H9 (cell line): ENCODE data around the gene TSPAN9. TPM values are rescaled to one million over a fixed set of nuclear protein-coding genes. Genes with fewer than 3 reads are reported as not detected.
A peak's percentile ranks its signal among the peaks of the same experiment; 100 is the strongest.

ENCODE experiments used
- DNase-seq: peaks from one replicate; pipeline ENCODE4 v3.0.0-alpha.2; 2017
- H2AFZ ChIP-seq: one replicate; pipeline ENCODE4 v1.6.1; 2013; ENCODE audit warnings: mild to moderate bottlenecking, low read length, control low read depth, moderate library complexity
- H2AK5ac ChIP-seq: 2 replicates; pipeline ENCODE4 v1.6.1; 2013; ENCODE audit warnings: low read length, control low read depth, mixed read lengths; ENCODE audit not compliant: insufficient read length
- H2BK120ac ChIP-seq: one replicate; pipeline ENCODE4 v1.6.1; 2013; ENCODE audit warnings: low read depth, mild to moderate bottlenecking, low read length, control low read depth, inconsistent platforms; ENCODE audit not compliant: poor library complexity, severe bottlenecking
- H2BK12ac ChIP-seq: 2 replicates; pipeline ENCODE4 v1.6.1; 2013; ENCODE audit warnings: low read length, control low read depth, mixed read lengths, low read depth; ENCODE audit not compliant: insufficient read length
- H2BK15ac ChIP-seq: 2 replicates; pipeline ENCODE4 v1.6.1; 2013; ENCODE audit warnings: low read depth, low read length, control low read depth
- H2BK20ac ChIP-seq: one replicate; pipeline ENCODE4 v1.6.1; 2013; ENCODE audit warnings: low read depth, mild to moderate bottlenecking, low read length, control low read depth, inconsistent platforms; ENCODE audit not compliant: poor library complexity, severe bottlenecking
- H2BK5ac ChIP-seq: 2 replicates; pipeline ENCODE4 v1.6.1; 2013; ENCODE audit warnings: low read length, control low read depth, mixed read lengths; ENCODE audit not compliant: insufficient read length
- H3K14ac ChIP-seq: 2 replicates; pipeline ENCODE4 v1.6.1; 2013; ENCODE audit warnings: low read length, control low read depth; ENCODE audit not compliant: insufficient read depth
- H3K18ac ChIP-seq: 2 replicates; pipeline ENCODE4 v1.6.1; 2013; ENCODE audit warnings: low read depth, mild to moderate bottlenecking, mixed read lengths, low read length, control low read depth; ENCODE audit not compliant: insufficient read length
- H3K23ac ChIP-seq: 2 replicates; pipeline ENCODE4 v1.6.1; 2013; ENCODE audit warnings: low read length, control low read depth, mixed read lengths, low read depth; ENCODE audit not compliant: insufficient read length
- H3K23me2 ChIP-seq: 2 replicates; pipeline ENCODE4 v1.6.1; 2013; ENCODE audit warnings: low read depth, mild to moderate bottlenecking, mixed read lengths, low read length, control low read depth; ENCODE audit not compliant: insufficient read length, poor library complexity, severe bottlenecking
- H3K27ac ChIP-seq: 2 replicates; pipeline ENCODE4 v1.5.1; 2013; ENCODE audit warnings: low read length, control low read depth, mixed read lengths, low read depth; ENCODE audit not compliant: insufficient read length
- H3K27me3 ChIP-seq: 2 replicates; pipeline ENCODE4 v1.6.1; 2013; ENCODE audit warnings: low read length, control low read depth, inconsistent platforms; ENCODE audit not compliant: insufficient read depth
- H3K4ac ChIP-seq: 2 replicates; pipeline ENCODE4 v1.6.1; 2013; ENCODE audit warnings: low read depth, mild to moderate bottlenecking, control low read depth, inconsistent platforms, low read length, moderate library complexity
- H3K4me1 ChIP-seq: 2 replicates; pipeline ENCODE4 v1.6.1; 2013; ENCODE audit warnings: low read length, control low read depth, inconsistent platforms; ENCODE audit not compliant: insufficient read depth
- H3K4me2 ChIP-seq: 2 replicates; pipeline ENCODE4 v1.6.1; 2013; ENCODE audit warnings: low read length, control low read depth, mixed read lengths; ENCODE audit not compliant: insufficient read length, insufficient read depth
- H3K56ac ChIP-seq: 2 replicates; pipeline ENCODE4 v1.6.1; 2013; ENCODE audit warnings: low read depth, mild to moderate bottlenecking, mixed read lengths, low read length, control low read depth; ENCODE audit not compliant: insufficient read length
- H3K79me1 ChIP-seq: 2 replicates; pipeline ENCODE4 v1.6.1; 2013; ENCODE audit warnings: low read depth, mild to moderate bottlenecking, moderate library complexity, low read length, control low read depth, inconsistent platforms; ENCODE audit not compliant: insufficient read depth, poor library complexity, severe bottlenecking
- H3K79me2 ChIP-seq: 2 replicates; pipeline ENCODE4 v1.6.1; 2013; ENCODE audit warnings: low read length, control low read depth, inconsistent platforms; ENCODE audit not compliant: insufficient read depth
- H3K9ac ChIP-seq: 2 replicates; pipeline ENCODE4 v1.6.1; 2013; ENCODE audit warnings: low read length, control low read depth, mixed read lengths; ENCODE audit not compliant: insufficient read length; ENCODE audit errors: extremely low read depth
- H3K9me3 ChIP-seq: one replicate; pipeline ENCODE4 v1.6.1; 2013; ENCODE audit warnings: low read depth, low read length, inconsistent platforms; ENCODE audit not compliant: control insufficient read depth
- H3T11ph ChIP-seq: one replicate; pipeline ENCODE4 v1.6.1; 2013; ENCODE audit warnings: mild to moderate bottlenecking, low read length, control low read depth, inconsistent platforms
- H4K20me1 ChIP-seq: one replicate; pipeline ENCODE4 v1.6.1; 2013; ENCODE audit not compliant: control insufficient read depth, insufficient read length, insufficient read depth
- H4K5ac ChIP-seq: 2 replicates; pipeline ENCODE4 v1.6.1; 2013; ENCODE audit warnings: low read depth, mild to moderate bottlenecking, mixed read lengths, low read length, control low read depth; ENCODE audit not compliant: insufficient read length
- H4K8ac ChIP-seq: replicated peaks from 2 replicates; pipeline ENCODE4 v1.6.1; 2013; ENCODE audit warnings: low read length, control low read depth, mixed read lengths, low read depth; ENCODE audit not compliant: insufficient read length
- H4K91ac ChIP-seq: 2 replicates; pipeline ENCODE4 v1.6.1; 2013; ENCODE audit warnings: low read depth, mild to moderate bottlenecking, moderate library complexity, mixed read lengths, low read length, control low read depth; ENCODE audit not compliant: insufficient read length
- H3K27ac Mint-ChIP-seq, 3 experiments: 2 replicates in 2 of 3; 3 replicates in 1 of 3; pipeline ENCODE4 v1.8.0; 2020 to 2021; ENCODE audit warnings: mixed read lengths in 3 of 3, mild to moderate bottlenecking in 1 of 3, moderate library complexity in 1 of 3
- H3K27me3 Mint-ChIP-seq: 2 replicates; pipeline ENCODE4 v1.8.0; 2021; ENCODE audit warnings: low read depth, mild to moderate bottlenecking, moderate library complexity, mixed read lengths
- H3K36me3 Mint-ChIP-seq, 3 experiments: 2 replicates in 2 of 3; 3 replicates in 1 of 3; pipeline ENCODE4 v1.8.0; 2020 to 2021; ENCODE audit warnings: low read depth in 3 of 3, mixed read lengths in 3 of 3; ENCODE audit not compliant: insufficient read depth in 1 of 3
- H3K4me1 Mint-ChIP-seq, 2 experiments: 2 replicates each; pipeline ENCODE4 v1.8.0; 2020; ENCODE audit warnings: mixed read lengths in 2 of 2
- H3K4me3 Mint-ChIP-seq, 2 experiments: 2 replicates in 1 of 2; 3 replicates in 1 of 2; pipeline ENCODE4 v1.8.0; 2020 to 2021; ENCODE audit warnings: mild to moderate bottlenecking in 2 of 2, mixed read lengths in 2 of 2, moderate library complexity in 1 of 2
- H3K9me3 Mint-ChIP-seq, 2 experiments: 2 replicates in 1 of 2; 3 replicates in 1 of 2; pipeline ENCODE4 v1.8.0; 2020; ENCODE audit warnings: mild to moderate bottlenecking in 2 of 2, mixed read lengths in 2 of 2, moderate library complexity in 1 of 2
- WGBS: extraction: QIAGEN DNeasy Blood & Tissue Kit; methylation state at CpG from one replicate; pipeline ENCODE4 v1.1.7; 2013; ENCODE audit warnings: missing lambda C conversion rate, low lambda C conversion rate, mixed read lengths; ENCODE audit not compliant: insufficient read length; ENCODE audit errors: extremely low coverage; 5-methylcytosine and 5-hydroxymethylcytosine counted together
- total RNA-seq: library from RNA; stranded (reverse); gene quantifications from 2 replicates; pipeline ENCODE4 v1.2.1, GENCODE V29; 2021
- TF ChIP-seq, protein P1 (sequence below): fragments of 200-600 bp; sonication (generic); conservative IDR thresholded peaks from 3 replicates; pipeline ENCODE4 v1.8.0; 2021; ENCODE audit warnings: antibody characterized with exemption, mild to moderate bottlenecking

The TSPAN9 gene
- total RNA-seq, 1 experiment from 2014 or later: 19.0 TPM

DNA sequence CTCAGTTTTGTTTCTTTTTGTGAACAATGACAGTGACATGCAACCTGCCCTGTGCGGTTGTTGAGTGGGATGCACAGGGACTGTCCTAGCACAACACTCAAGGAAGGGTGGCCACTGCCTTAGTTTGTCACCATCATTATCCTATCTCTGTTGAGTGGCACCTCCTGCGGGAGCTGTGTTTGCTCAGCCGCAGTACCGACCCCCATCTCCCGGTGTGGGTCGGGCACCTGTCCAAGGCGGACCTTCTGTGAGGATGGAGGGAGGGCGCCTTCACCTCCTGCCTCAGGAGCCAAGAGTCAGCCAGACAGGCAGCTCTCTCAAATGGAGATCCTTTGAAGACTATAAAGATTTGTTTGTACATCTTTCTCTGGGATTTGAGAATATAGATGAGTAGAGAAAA, 142.1 kb downstream of the TSPAN9 start:
- Histone ChIP-seq H3K4me2 (no peak overlapping the region), H3K9ac (no peak overlapping the region), H3K18ac (no peak overlapping the region), H2BK12ac (no peak overlapping the region), H3K23ac (no peak overlapping the region), H3K23me2 (peaks cover 2% of the 10 kb centered on the region), H3K4me1 (no peaks in the 10 kb centered on the region), H2BK120ac (no peak overlapping the region), H3K79me2 (no peaks in the 10 kb centered on the region), H4K91ac (no peak overlapping the region), H3K14ac (no peak overlapping the region), H2AK5ac (no peak overlapping the region), H3K56ac (no peak overlapping the region), H2BK20ac (no peak overlapping the region), H4K20me1 (no peaks in the 10 kb centered on the region), H2BK5ac (no peak overlapping the region), H3K9me3 (no peaks in the 10 kb centered on the region), H3K79me1 (no peaks in the 10 kb centered on the region), H3K27ac (no peak overlapping the region), H3T11ph (no peak overlapping the region), H3K27me3 (no peaks in the 10 kb centered on the region), H2BK15ac (no peak overlapping the region), H4K5ac (no peak overlapping the region), H3K4ac (no peak overlapping the region), H4K8ac (no peak overlapping the region), H2AFZ (no peak overlapping the region)
- Mint-ChIP-seq H3K9me3 (no peaks in the 10 kb centered on the region), H3K27me3 (no peaks in the 10 kb centered on the region), H3K4me1 (peaks cover 15 to 17% of the 10 kb centered on the region in 2 experiments), H3K4me3 (no peak overlapping the region), H3K27ac (0 out of 7 replicates have a peak overlapping the region, but pooled peaks of 1 of the 3 experiments have one; percentile 18), H3K36me3 (no peaks in the 10 kb centered on the region)
- TF ChIP-seq, protein P1, sequence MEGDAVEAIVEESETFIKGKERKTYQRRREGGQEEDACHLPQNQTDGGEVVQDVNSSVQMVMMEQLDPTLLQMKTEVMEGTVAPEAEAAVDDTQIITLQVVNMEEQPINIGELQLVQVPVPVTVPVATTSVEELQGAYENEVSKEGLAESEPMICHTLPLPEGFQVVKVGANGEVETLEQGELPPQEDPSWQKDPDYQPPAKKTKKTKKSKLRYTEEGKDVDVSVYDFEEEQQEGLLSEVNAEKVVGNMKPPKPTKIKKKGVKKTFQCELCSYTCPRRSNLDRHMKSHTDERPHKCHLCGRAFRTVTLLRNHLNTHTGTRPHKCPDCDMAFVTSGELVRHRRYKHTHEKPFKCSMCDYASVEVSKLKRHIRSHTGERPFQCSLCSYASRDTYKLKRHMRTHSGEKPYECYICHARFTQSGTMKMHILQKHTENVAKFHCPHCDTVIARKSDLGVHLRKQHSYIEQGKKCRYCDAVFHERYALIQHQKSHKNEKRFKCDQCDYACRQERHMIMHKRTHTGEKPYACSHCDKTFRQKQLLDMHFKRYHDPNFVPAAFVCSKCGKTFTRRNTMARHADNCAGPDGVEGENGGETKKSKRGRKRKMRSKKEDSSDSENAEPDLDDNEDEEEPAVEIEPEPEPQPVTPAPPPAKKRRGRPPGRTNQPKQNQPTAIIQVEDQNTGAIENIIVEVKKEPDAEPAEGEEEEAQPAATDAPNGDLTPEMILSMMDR: no peak
- WGBS: no CpG with 5 or more reads among the region's 8 CpGs
- no peak for DNase-seq
